Lung (tissue), 12 donors: ENCODE data around the gene KRT26. TPM values are rescaled to one million over a fixed set of nuclear protein-coding genes. Genes with fewer than 3 reads are reported as not detected.

Source experiments
- ATAC-seq: fragments of 200-7000 bp; cut with Tn5 transposase; one replicate; pipeline ENCODE4 v1.9.1; 2020; ENCODE audit warnings: moderate number of reproducible peaks; ENCODE audit not compliant: insufficient read depth, low FRiP score
- DNase-seq, 3 donors: peaks; one replicate each; pipeline ENCODE4 v3.0.0-alpha.2; 2013 to 2017
- H3K27ac ChIP-seq, 2 donors: one replicate each; pipeline ENCODE4 v1.5.1; 2013; ENCODE audit warnings: mild to moderate bottlenecking in 2 of 2, moderate library complexity in 2 of 2, control low read depth in 1 of 2, inconsistent platforms in 1 of 2, low read depth in 1 of 2, low read length in 1 of 2
- H3K27me3 ChIP-seq, 3 donors: one replicate each; pipeline ENCODE4 v1.5.1; 2013; ENCODE audit warnings: low read length in 2 of 3; ENCODE audit not compliant: control insufficient read depth in 3 of 3, insufficient read depth in 3 of 3
- H3K36me3 ChIP-seq, 4 donors: one replicate each; pipeline ENCODE4 v1.5.1; 2013; ENCODE audit warnings: low read length in 4 of 4, mild to moderate bottlenecking in 1 of 4, moderate library complexity in 1 of 4; ENCODE audit not compliant: control insufficient read depth in 4 of 4, insufficient read depth in 4 of 4
- H3K4me1 ChIP-seq, 5 donors: one replicate each; pipeline ENCODE4 v1.5.1; 2013; ENCODE audit warnings: low read length in 5 of 5, mild to moderate bottlenecking in 2 of 5, moderate library complexity in 1 of 5; ENCODE audit not compliant: control insufficient read depth in 5 of 5, insufficient read depth in 5 of 5
- H3K4me3 ChIP-seq: one replicate; pipeline ENCODE4 v1.5.1; 2013; ENCODE audit warnings: mild to moderate bottlenecking, control low read depth, moderate library complexity
- H3K9ac ChIP-seq, 2 donors: one replicate each; pipeline ENCODE4 v1.5.1; 2013; ENCODE audit warnings: low read length in 2 of 2, control low read depth in 1 of 2; ENCODE audit not compliant: insufficient read depth in 1 of 2
- H3K9me3 ChIP-seq, 4 donors: one replicate each; pipeline ENCODE4 v1.5.1; 2013; ENCODE audit warnings: low read length in 3 of 4, mild to moderate bottlenecking in 1 of 4, moderate library complexity in 1 of 4; ENCODE audit not compliant: control insufficient read depth in 4 of 4, insufficient read depth in 3 of 4
- CTCF ChIP-seq: IDR thresholded peaks from 2 replicates; pipeline ENCODE4 v1.5.1; 2012; ENCODE audit warnings: mild to moderate bottlenecking; ENCODE audit errors: control extremely low read depth, extremely low read depth
- WGBS, 2 donors: extraction: QIAGEN DNeasy Blood & Tissue Kit; methylation state at CpG; one replicate each; pipeline ENCODE4 v1.1.7; 2013; 5-methylcytosine and 5-hydroxymethylcytosine counted together
- polyA plus RNA-seq, 2 donors: library from polyadenylated mRNA; stranded (reverse); fragments of 200-250 nt; gene quantifications; one replicate each; pipeline ENCODE4 v1.2.1, GENCODE V29; 2013
- total RNA-seq, 2 donors: library from RNA; depleted of rRNA in 1 of 2; stranded (reverse); fragments of >200 nt in 1 of 2; gene quantifications; one replicate each; pipeline ENCODE4 v1.2.1, GENCODE V29; 2014 to 2021
- donor health status: control.
- donor health status: control.
- donor health status: Bipolar disorder and iron deficiency.
- donor health status: healthy.
- donor health status: DM: yes; HTN: yes; CAD: no.

KRT26 gene
- total and polyA plus RNA-seq, 4 donors: not detected

GRCh38 chr17:40760105-40761016, 11.6 kb downstream of the KRT26 start:
- Histone ChIP-seq H3K4me1 (no peaks in the 10 kb centered on the region), H3K36me3 (no peaks in the 10 kb centered on the region), H3K27ac (no peak overlapping the region), H3K4me3 (no peak overlapping the region), H3K9ac (no peak overlapping the region), H3K9me3 (peaks cover 0 to 12% (median 5%) of the 10 kb centered on the region in 4 donors), H3K27me3 (no peaks in the 10 kb centered on the region)
- no peak for ATAC-seq
- DNase-seq: no peak
- 41 to 56% methylated on average over 1 of the region's 1 CpG for WGBS, 2 donors
- no peak for TF ChIP-seq CTCF

DNA sequence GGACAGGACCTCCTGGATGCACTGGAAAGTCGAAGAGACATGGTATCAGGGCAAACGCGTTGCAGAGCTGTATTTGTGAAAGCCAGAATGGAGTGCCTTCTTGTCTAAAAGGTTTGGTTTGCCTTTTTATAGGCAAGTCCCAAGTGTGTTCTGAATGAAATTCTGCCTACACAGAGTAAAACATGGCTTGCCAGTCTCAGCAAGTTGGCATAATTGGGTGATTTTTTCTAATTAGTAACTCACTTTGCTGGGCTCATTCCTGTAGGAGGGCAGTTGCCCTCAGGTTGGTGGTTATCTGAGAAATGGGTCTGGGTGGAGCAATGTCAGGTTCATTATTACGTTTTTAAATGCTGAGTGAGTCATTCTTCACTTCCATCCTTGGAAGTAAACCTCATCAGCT, 16.8 kb downstream of the KRT26 start, which contains the start of gene KRT25:
TSS of gene KRT25 (minus strand) at position 101 of the 400 bp plus-strand sequence. CDS start at position 41, 60 bp downstream.
- H3K27ac ChIP-seq: no peak within 1 kb of the TSS
- no peaks in the 10 kb centered on the region for H3K36me3 ChIP-seq
- no peaks in the 10 kb centered on the region for H3K4me1 ChIP-seq
- DNase-seq: no peak
- 79 to 82% methylated on average over 4 of the region's 4 CpGs for WGBS, 2 donors
- no peak within 1 kb of the TSS for H3K9ac ChIP-seq
- ATAC-seq: no peak
- no peak for TF ChIP-seq CTCF
- no peak within 1 kb of the TSS for H3K4me3 ChIP-seq
- H3K27me3 ChIP-seq: peaks cover 0 to 3% (median 0%) of the 10 kb centered on the region in 3 donors
- no peaks in the 10 kb centered on the region for H3K9me3 ChIP-seq

GRCh38 chr17:40753804-40754203, 18.2 kb downstream of the KRT26 start:
- H3K9ac ChIP-seq: no peak overlapping the region
- no peak overlapping the region for H3K4me3 ChIP-seq
- peaks cover 0 to 3% (median 0%) of the 10 kb centered on the region in 3 donors for H3K27me3 ChIP-seq
- no peaks in the 10 kb centered on the region for H3K36me3 ChIP-seq
- DNase-seq: no peak
- H3K9me3 ChIP-seq: no peaks in the 10 kb centered on the region
- H3K4me1 ChIP-seq: no peaks in the 10 kb centered on the region
- ATAC-seq: no peak
- H3K27ac ChIP-seq: no peak overlapping the region
- no peak for TF ChIP-seq CTCF
- WGBS, 2 donors: 91 to 93% methylated on average over 3 of the region's 3 CpGs
